Lower leg skin (tissue), 3 donors: ENCODE results near the gene CD300H.

Experiments used
- POLR2A ChIP-seq, 2 donors: fragments of 450-650 bp; IDR thresholded peaks; one replicate each; pipeline ENCODE4 v1.6.1; 2016 to 2017; ENCODE audit warnings: antibody characterized with exemption in 2 of 2, mild to moderate bottlenecking in 1 of 2, moderate library complexity in 1 of 2
- TF ChIP-seq, protein P1 (sequence below), 3 donors: fragments of 450-650 bp; IDR thresholded peaks; one replicate each; pipeline ENCODE4 v1.5.1; 2016; ENCODE audit warnings: antibody characterized with exemption in 3 of 3, mild to moderate bottlenecking in 3 of 3, moderate library complexity in 2 of 3

DNA sequence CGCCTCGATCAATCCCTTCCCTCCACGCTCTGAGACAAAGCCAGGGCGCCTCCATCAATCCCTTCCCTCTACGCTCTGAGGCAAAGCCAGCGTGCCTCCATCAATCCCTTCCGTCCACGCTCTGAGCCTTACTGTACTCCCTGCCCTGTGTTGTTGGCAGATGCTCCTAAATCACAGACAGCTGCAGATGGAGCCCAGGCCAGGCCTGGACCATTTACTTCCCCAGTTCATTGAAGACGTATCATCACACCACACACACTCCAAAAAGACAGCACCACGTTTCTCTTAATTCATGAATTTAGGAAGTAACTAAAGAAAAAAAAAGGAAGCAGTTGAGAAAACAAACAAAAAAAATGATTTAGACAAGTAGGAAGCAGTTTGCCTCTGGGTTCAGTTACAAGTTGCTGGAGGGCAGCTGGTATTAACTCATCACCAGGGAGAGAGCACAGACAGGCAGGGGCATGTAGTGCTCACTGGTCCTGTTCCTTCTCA lies 32.2 kb upstream of the CD300H start:
- TF ChIP-seq, protein P1, sequence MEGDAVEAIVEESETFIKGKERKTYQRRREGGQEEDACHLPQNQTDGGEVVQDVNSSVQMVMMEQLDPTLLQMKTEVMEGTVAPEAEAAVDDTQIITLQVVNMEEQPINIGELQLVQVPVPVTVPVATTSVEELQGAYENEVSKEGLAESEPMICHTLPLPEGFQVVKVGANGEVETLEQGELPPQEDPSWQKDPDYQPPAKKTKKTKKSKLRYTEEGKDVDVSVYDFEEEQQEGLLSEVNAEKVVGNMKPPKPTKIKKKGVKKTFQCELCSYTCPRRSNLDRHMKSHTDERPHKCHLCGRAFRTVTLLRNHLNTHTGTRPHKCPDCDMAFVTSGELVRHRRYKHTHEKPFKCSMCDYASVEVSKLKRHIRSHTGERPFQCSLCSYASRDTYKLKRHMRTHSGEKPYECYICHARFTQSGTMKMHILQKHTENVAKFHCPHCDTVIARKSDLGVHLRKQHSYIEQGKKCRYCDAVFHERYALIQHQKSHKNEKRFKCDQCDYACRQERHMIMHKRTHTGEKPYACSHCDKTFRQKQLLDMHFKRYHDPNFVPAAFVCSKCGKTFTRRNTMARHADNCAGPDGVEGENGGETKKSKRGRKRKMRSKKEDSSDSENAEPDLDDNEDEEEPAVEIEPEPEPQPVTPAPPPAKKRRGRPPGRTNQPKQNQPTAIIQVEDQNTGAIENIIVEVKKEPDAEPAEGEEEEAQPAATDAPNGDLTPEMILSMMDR (IDR thresholded peaks at IDR 0.05), result no peak
- no peak for TF ChIP-seq POLR2A (IDR thresholded peaks at IDR 0.05)
